PC-3 (cell line): ENCODE results near the gene INSM2. TPM values are rescaled to one million over a fixed set of nuclear protein-coding genes. Genes with fewer than 3 reads are reported as not detected.

Experiments used
- ATAC-seq: fragments of 200-7000 bp; cut with Tn5 transposase; 2 replicates; pipeline ENCODE4 v1.9.1; 2020; ENCODE audit warnings: mild to moderate bottlenecking, moderate library complexity
- BruUV-seq: library from RNA; stranded (reverse); fragments of 400-500 nt; replicated peaks from 2 replicates; lab custom pipeline; 2021; lab: Mats Ljungman, UMichigan
- CTCF ChIA-PET: fragments of 300-600 bp; sonication (Branson Sonifier 250); formaldehyde crosslinking; loops from one replicate; lab custom pipeline; 2022; ENCODE audit warnings: antibody characterized with exemption; lab: Charles Lee
- POLR2A ChIA-PET: fragments of 300-600 bp; sonication (Branson Sonifier 250); formaldehyde crosslinking; loops from one replicate; lab custom pipeline; 2022; ENCODE audit warnings: antibody characterized with exemption; ENCODE audit not compliant: unreplicated experiment; lab: Charles Lee
- DNase-seq: peaks from one replicate; pipeline ENCODE4 v3.0.0-alpha.2; 2015
- H2AFZ ChIP-seq: fragments of 300-600 bp; sonication (generic); 2 replicates; pipeline ENCODE4 v1.6.0; 2016; ENCODE audit warnings: antibody characterized with exemption, low read length
- H3F3A ChIP-seq: fragments of 300-600 bp; sonication (generic); one replicate; pipeline ENCODE4 v1.6.0; 2017; ENCODE audit warnings: antibody characterized with exemption, low read length, control low read depth, mild to moderate bottlenecking; ENCODE audit not compliant: unreplicated experiment
- H3K27ac ChIP-seq: fragments of 300-600 bp; sonication (generic); 2 replicates; pipeline ENCODE4 v1.5.1; 2016; ENCODE audit warnings: mild to moderate bottlenecking, low read length
- H3K27me3 ChIP-seq: fragments of 300-600 bp; sonication (generic); 2 replicates; pipeline ENCODE4 v1.6.1; 2016; ENCODE audit warnings: low read length, mixed read lengths
- H3K36me3 ChIP-seq: fragments of 300-600 bp; sonication (generic); 2 replicates; pipeline ENCODE4 v1.6.1; 2016; ENCODE audit warnings: low read depth, mixed run types, low read length, mixed read lengths
- H3K4me1 ChIP-seq: fragments of 300-600 bp; sonication (generic); 2 replicates; pipeline ENCODE4 v1.5.1; 2016; ENCODE audit warnings: low read length; ENCODE audit not compliant: insufficient read depth
- H3K4me2 ChIP-seq: fragments of 300-600 bp; sonication (generic); 2 replicates; pipeline ENCODE4 v1.6.0; 2016; ENCODE audit warnings: low read length
- H3K4me3 ChIP-seq: fragments of 300-600 bp; sonication (generic); 2 replicates; pipeline ENCODE4 v1.5.1; 2016; ENCODE audit warnings: mild to moderate bottlenecking, low read length, mixed read lengths
- H3K79me2 ChIP-seq: fragments of 300-600 bp; sonication (generic); 2 replicates; pipeline ENCODE4 v1.6.1; 2017; ENCODE audit warnings: low read length, mixed read lengths
- H3K9ac ChIP-seq: fragments of 300-600 bp; sonication (generic); 2 replicates; pipeline ENCODE4 v1.6.0; 2016; ENCODE audit warnings: mild to moderate bottlenecking, low read length
- H3K9me2 ChIP-seq: fragments of 300-600 bp; sonication (generic); replicated peaks from 2 replicates; pipeline ENCODE4 v1.6.1; 2016; ENCODE audit warnings: mixed run types, low read length, mixed read lengths
- H3K9me3 ChIP-seq: fragments of 300-600 bp; sonication (generic); 2 replicates; pipeline ENCODE4 v1.6.1; 2016; ENCODE audit warnings: low read length, mixed read lengths
- H4K20me1 ChIP-seq: fragments of 300-600 bp; sonication (generic); 2 replicates; pipeline ENCODE4 v1.6.1; 2016; ENCODE audit warnings: low read length, mixed read lengths
- CTCF ChIP-seq: fragments of 300-600 bp; sonication (generic); conservative IDR thresholded peaks from 2 replicates; pipeline ENCODE4 v1.5.1; 2017; ENCODE audit warnings: antibody characterized with exemption, low read depth, mild to moderate bottlenecking, low read length
- EZH2 ChIP-seq: fragments of 300-600 bp; sonication (generic); IDR thresholded peaks from one replicate; pipeline ENCODE4 v1.6.1; 2017; ENCODE audit warnings: antibody characterized with exemption, mild to moderate bottlenecking, low read length; ENCODE audit not compliant: unreplicated experiment
- EZH2phosphoT487 ChIP-seq: fragments of 300-600 bp; sonication (generic); IDR thresholded peaks from 2 replicates; pipeline ENCODE4 v1.6.1; 2018; ENCODE audit warnings: mild to moderate bottlenecking, antibody characterized with exemption, low read length, borderline replicate concordance
- intact Hi-C: fragments of 100-400 bp; cut with micrococcal nuclease; formaldehyde crosslinking; loops from 2 replicates; pipeline ENCODE4 v1.9.0; 2023
- total RNA-seq: library from RNA; depleted of rRNA; stranded (reverse); fragments of >200 nt; gene quantifications from 2 replicates; pipeline ENCODE4 v1.2.3, GENCODE V29; 2014

INSM2 gene
- total RNA-seq, 1 experiment from 2014 or later = 0.07 TPM

- Histone ChIP-seq H3F3A (no peaks in the 10 kb centered on the region), H3K27ac (no peak overlapping the region), H3K36me3 (no peaks in the 10 kb centered on the region), H2AFZ (no peak overlapping the region), H3K4me2 (no peak overlapping the region), H3K79me2 (no peaks in the 10 kb centered on the region), H3K9me3 (no peaks in the 10 kb centered on the region), H3K4me1 (no peaks in the 10 kb centered on the region), H3K9ac (no peak overlapping the region), H3K9me2 (no peaks in the 10 kb centered on the region), H3K4me3 (no peak overlapping the region), H4K20me1 (no peaks in the 10 kb centered on the region), H3K27me3 (no peaks in the 10 kb centered on the region)
- POLR2A ChIA-PET = no interaction called here
- ATAC-seq = no peak
- TF ChIP-seq CTCF (no peak), EZH2phosphoT487 (no peak), EZH2 (no peak)
- intact Hi-C loops = no loop called here
- CTCF ChIA-PET = no interaction called here
- no peak for DNase-seq
- BruUV-seq = no TSS peak
Observed at GRCh38 chr14:35571598-35571997, 37.6 kb downstream of the INSM2 start.

- ChIA-PET CTCF (no interaction called here), POLR2A (no interaction called here)
- Histone ChIP-seq H3K4me3 (no peak overlapping the region), H3K4me2 (no peak overlapping the region), H2AFZ (no peak overlapping the region), H3K27ac (no peak overlapping the region), H3K79me2 (no peaks in the 10 kb centered on the region), H3K9me3 (no peaks in the 10 kb centered on the region), H3K4me1 (no peaks in the 10 kb centered on the region), H3K9ac (no peak overlapping the region), H3F3A (no peaks in the 10 kb centered on the region), H3K27me3 (no peaks in the 10 kb centered on the region), H4K20me1 (no peaks in the 10 kb centered on the region), H3K36me3 (no peaks in the 10 kb centered on the region), H3K9me2 (no peaks in the 10 kb centered on the region)
- DNase-seq (no peak), ATAC-seq (no peak)
- intact Hi-C loops = no loop called here
- TF ChIP-seq CTCF = no peak
- no TSS peak for BruUV-seq
Observed at GRCh38 chr14:35573911-35574310, 39.9 kb downstream of the INSM2 start.

GRCh38 chr14:35576260-35576659, 42.3 kb downstream of the INSM2 start:
- intact Hi-C loops = no loop called here
- H3K9me2 ChIP-seq = no peaks in the 10 kb centered on the region
- H3K36me3 ChIP-seq = no peaks in the 10 kb centered on the region
- H3K27me3 ChIP-seq = no peaks in the 10 kb centered on the region
- H3K79me2 ChIP-seq = no peaks in the 10 kb centered on the region
- no peak overlapping the region for H2AFZ ChIP-seq
- no peaks in the 10 kb centered on the region for H3K9me3 ChIP-seq
- ATAC-seq (no peak), DNase-seq (no peak)
- BruUV-seq = no TSS peak
- H4K20me1 ChIP-seq = no peaks in the 10 kb centered on the region
- no peak for TF ChIP-seq CTCF
- H3F3A ChIP-seq = no peaks in the 10 kb centered on the region
- H3K4me3 ChIP-seq = no peak overlapping the region
- POLR2A ChIA-PET = no interaction called here
- H3K9ac ChIP-seq = no peak overlapping the region
- H3K4me1 ChIP-seq = no peaks in the 10 kb centered on the region
- CTCF ChIA-PET = no interaction called here
- no peak overlapping the region for H3K4me2 ChIP-seq
- no peak overlapping the region for H3K27ac ChIP-seq
